H1 (cell line): ENCODE results near the gene DNAJC5G. TPM values are rescaled to one million over a fixed set of nuclear protein-coding genes. Genes with fewer than 3 reads are reported as not detected.
A peak's percentile ranks its signal among the peaks of the same experiment; 100 is the strongest.

Experiments used
- CTCF ChIA-PET: fragments of 300-600 bp; sonication (Branson Sonifier 250); formaldehyde crosslinking; loops from one replicate; lab custom pipeline; 2021; ENCODE audit not compliant: partially characterized antibody; lab: Charles Lee
- POLR2A ChIA-PET: fragments of 300-600 bp; sonication (Branson Sonifier 250); formaldehyde crosslinking; loops from one replicate; lab custom pipeline; 2021; ENCODE audit warnings: inconsistent platforms; ENCODE audit not compliant: partially characterized antibody; lab: Charles Lee
- DNase-seq, 2 experiments: peaks; one replicate each; pipeline versions ENCODE4 v3.0.0 to v3.0.0-alpha.2; 2010 to 2022; ENCODE audit warnings: low spot score in 2 of 2, low read depth in 1 of 2, mixed read lengths in 1 of 2
- FAIRE-seq: peaks from 2 replicates; lab custom pipeline; 2011; peaks lifted over from hg19 to GRCh38; lab: Jason Lieb, UNC
- H2AFZ ChIP-seq: 2 replicates; pipeline ENCODE4 v1.8.1; 2012; ENCODE audit warnings: low read length, inconsistent platforms
- H2AK5ac ChIP-seq: 2 replicates; pipeline ENCODE4 v1.6.1; 2013; ENCODE audit warnings: low read depth, low read length
- H2BK120ac ChIP-seq: replicated peaks from 2 replicates; pipeline ENCODE3; 2013; ENCODE audit warnings: low read depth, low read length, inconsistent platforms
- H2BK12ac ChIP-seq: 2 replicates; pipeline ENCODE4 v1.6.1; 2013; ENCODE audit warnings: low read depth, low read length
- H2BK15ac ChIP-seq: 2 replicates; pipeline ENCODE4 v1.6.1; 2013; ENCODE audit warnings: low read length
- H2BK20ac ChIP-seq: 2 replicates; pipeline ENCODE4 v1.6.1; 2013; ENCODE audit warnings: low read length
- H2BK5ac ChIP-seq: 2 replicates; pipeline ENCODE4 v1.6.1; 2013; ENCODE audit warnings: low read depth, low read length
- H3K14ac ChIP-seq: 2 replicates; pipeline ENCODE4 v1.6.1; 2013; ENCODE audit warnings: inconsistent platforms; ENCODE audit not compliant: insufficient read length
- H3K18ac ChIP-seq: 2 replicates; pipeline ENCODE4 v1.6.1; 2013; ENCODE audit warnings: low read length; ENCODE audit errors: extremely low read depth
- H3K23ac ChIP-seq: 2 replicates; pipeline ENCODE4 v1.6.1; 2013; ENCODE audit warnings: inconsistent platforms; ENCODE audit not compliant: insufficient read length
- H3K23me2 ChIP-seq: 2 replicates; pipeline ENCODE4 v1.6.1; 2013; ENCODE audit warnings: low read depth, low read length
- H3K27ac ChIP-seq: 2 replicates; pipeline ENCODE4 v1.6.1; 2011; ENCODE audit warnings: low read depth, low read length, inconsistent platforms
- H3K27me3 ChIP-seq, 4 experiments: replicated peaks in 1 of 4; 1 replicate in 1 of 4; 2 replicates in 3 of 4; pipeline versions ENCODE4 v1.6.1 to v1.8.1; 2011 to 2013; ENCODE audit warnings: low read length in 3 of 4, mild to moderate bottlenecking in 3 of 4, inconsistent platforms in 2 of 4, mixed read lengths in 2 of 4, moderate library complexity in 1 of 4; ENCODE audit not compliant: control insufficient read depth in 3 of 4, insufficient read depth in 3 of 4; ENCODE audit errors: extremely low read depth in 1 of 4
- H3K36me3 ChIP-seq, 4 experiments: 2 replicates each; pipeline versions ENCODE4 v1.6.1 to v1.8.1; 2011 to 2013; ENCODE audit warnings: mild to moderate bottlenecking in 4 of 4, low read length in 3 of 4, moderate library complexity in 2 of 4, control low read depth in 1 of 4, inconsistent platforms in 1 of 4; ENCODE audit not compliant: insufficient read depth in 4 of 4, control insufficient read depth in 2 of 4
- H3K4ac ChIP-seq: replicated peaks from 2 replicates; pipeline ENCODE3; 2013; ENCODE audit warnings: low read length, low read depth, mixed read lengths, inconsistent platforms; ENCODE audit not compliant: insufficient read length
- H3K4me1 ChIP-seq, 4 experiments: replicated peaks in 1 of 4; 1 replicate in 1 of 4; 2 replicates in 3 of 4; pipeline versions ENCODE4 v1.6.1 to v1.8.1; 2011 to 2013; ENCODE audit warnings: low read length in 3 of 4, inconsistent platforms in 2 of 4, mixed read lengths in 1 of 4; ENCODE audit not compliant: insufficient read depth in 4 of 4, control insufficient read depth in 3 of 4
- H3K4me2 ChIP-seq, 2 experiments: 2 replicates each; pipeline versions ENCODE4 v1.6.1 to v1.8.1; 2011 to 2013; ENCODE audit warnings: low read depth in 2 of 2, low read length in 2 of 2, control low read depth in 1 of 2, inconsistent platforms in 1 of 2, mild to moderate bottlenecking in 1 of 2; ENCODE audit not compliant: insufficient read depth in 1 of 2
- H3K4me3 ChIP-seq, 4 experiments: fragments of 200-600, 300-600 bp in 1 of 4; sonication (generic), shearing (Covaris generic), sonication (Bioruptor Twin) in 1 of 4; 2 replicates each; pipeline versions ENCODE4 v1.5.1 to v1.8.1; 2011 to 2016; ENCODE audit warnings: low read length in 4 of 4, low read depth in 3 of 4, control low read depth in 2 of 4, inconsistent platforms in 2 of 4, mild to moderate bottlenecking in 2 of 4, mixed read lengths in 1 of 4, moderate library complexity in 1 of 4; ENCODE audit not compliant: insufficient read depth in 2 of 4; ENCODE audit errors: extremely low read depth in 1 of 4
- H3K56ac ChIP-seq: replicated peaks from 2 replicates; pipeline ENCODE3; 2013; ENCODE audit warnings: low read depth, mild to moderate bottlenecking, mixed read lengths, low read length, inconsistent platforms; ENCODE audit not compliant: insufficient read length
- H3K79me1 ChIP-seq: 2 replicates; pipeline ENCODE4 v1.6.1; 2013; ENCODE audit warnings: low read depth, low read length, control low read depth
- H3K79me2 ChIP-seq, 2 experiments: 2 replicates each; pipeline versions ENCODE4 v1.6.1 to v1.8.1; 2012 to 2013; ENCODE audit warnings: low read length in 2 of 2, mild to moderate bottlenecking in 2 of 2, inconsistent platforms in 1 of 2; ENCODE audit not compliant: insufficient read depth in 2 of 2, control insufficient read depth in 1 of 2
- H3K9ac ChIP-seq, 4 experiments: replicated peaks in 1 of 4; 1 replicate in 1 of 4; 2 replicates in 3 of 4; pipeline versions ENCODE4 v1.6.1 to v1.8.1; 2011 to 2013; ENCODE audit warnings: low read depth in 3 of 4, low read length in 3 of 4, control low read depth in 2 of 4, mild to moderate bottlenecking in 2 of 4, moderate library complexity in 2 of 4, inconsistent platforms in 1 of 4; ENCODE audit errors: extremely low read depth in 1 of 4
- H3K9me3 ChIP-seq, 2 experiments: 2 replicates each; pipeline versions ENCODE4 v1.6.1 to v1.8.1; 2012 to 2013; ENCODE audit warnings: mild to moderate bottlenecking in 2 of 2, moderate library complexity in 2 of 2, control low read depth in 1 of 2, inconsistent platforms in 1 of 2, low read depth in 1 of 2, low read length in 1 of 2, mixed read lengths in 1 of 2; ENCODE audit not compliant: insufficient read depth in 2 of 2
- H4K20me1 ChIP-seq, 2 experiments: replicated peaks in 1 of 2; 2 replicates each; pipeline versions ENCODE3 to v1.8.1; 2011 to 2013; ENCODE audit warnings: inconsistent platforms in 2 of 2, low read length in 2 of 2, mild to moderate bottlenecking in 1 of 2; ENCODE audit not compliant: insufficient read depth in 2 of 2, control insufficient read depth in 1 of 2
- H4K5ac ChIP-seq: 2 replicates; pipeline ENCODE4 v1.6.1; 2013; ENCODE audit warnings: low read length, low read depth, mixed read lengths, inconsistent platforms; ENCODE audit not compliant: insufficient read length
- H4K8ac ChIP-seq: 2 replicates; pipeline ENCODE4 v1.8.0; 2013; ENCODE audit warnings: mild to moderate bottlenecking, moderate library complexity, low read length, inconsistent platforms; ENCODE audit not compliant: insufficient read depth; ENCODE audit errors: extremely low read depth
- H4K91ac ChIP-seq: replicated peaks from 2 replicates; pipeline ENCODE3; 2013; ENCODE audit warnings: low read length, mixed read lengths, inconsistent platforms; ENCODE audit not compliant: insufficient read length
- ASH2L ChIP-seq: fragments of 200-600, 300-600 bp; sonication (generic); IDR thresholded peaks from one replicate; pipeline ENCODE4 v1.7.1; 2017; ENCODE audit warnings: low read length
- CEBPB ChIP-seq: IDR thresholded peaks from 2 replicates; pipeline ENCODE4 v1.6.1; 2012; ENCODE audit warnings: low read depth, low read length
- CHD1 ChIP-seq: IDR thresholded peaks from 2 replicates; pipeline ENCODE4 v1.6.1; 2012; ENCODE audit warnings: low read depth, low read length, improper control_type of control experiment
- HDAC6 ChIP-seq: IDR thresholded peaks from one replicate; pipeline ENCODE4 v1.7.1; 2012; ENCODE audit warnings: low read depth, mild to moderate bottlenecking, inconsistent platforms, low read length, moderate library complexity
- NRF1 ChIP-seq: IDR thresholded peaks from 2 replicates; pipeline ENCODE4 v1.6.1; 2011; ENCODE audit warnings: mild to moderate bottlenecking, low read depth, low read length, improper control_type of control experiment
- RAD21 ChIP-seq, 2 experiments: IDR thresholded peaks in 1 of 2; conservative IDR thresholded peaks in 1 of 2; 2 replicates each; pipeline ENCODE4 v1.6.1; 2011; ENCODE audit warnings: low read depth in 2 of 2, low read length in 2 of 2, improper control_type of control experiment in 1 of 2, inconsistent platforms in 1 of 2, mild to moderate bottlenecking in 1 of 2, moderate library complexity in 1 of 2
- SP4 ChIP-seq: IDR thresholded peaks from 2 replicates; pipeline ENCODE4 v1.6.1; 2012; ENCODE audit warnings: low read length, inconsistent platforms
- TBP ChIP-seq: IDR thresholded peaks from 2 replicates; pipeline ENCODE4 v1.6.1; 2011; ENCODE audit warnings: low read depth, low read length, improper control_type of control experiment
- YY1 ChIP-seq: IDR thresholded peaks from 2 replicates; pipeline ENCODE4 v1.6.1; 2011; ENCODE audit warnings: low read depth, mild to moderate bottlenecking, low read length
- WGBS, 2 experiments: shearing (Covaris generic) in 1 of 2; methylation state at CpG; one replicate each; pipeline versions ENCODE4 v1.1.6 to v1.1.7; 2013 to 2015; ENCODE audit warnings: low lambda C conversion rate in 2 of 2, mixed read lengths in 2 of 2, inconsistent platforms in 1 of 2, low coverage in 1 of 2, missing lambda C conversion rate in 1 of 2; ENCODE audit not compliant: insufficient replicate concordance in 2 of 2, insufficient coverage in 1 of 2, insufficient read length in 1 of 2; ENCODE audit errors: extremely low coverage in 1 of 2, missing lambda C conversion rate in 1 of 2; 5-methylcytosine and 5-hydroxymethylcytosine counted together
- polyA plus RNA-seq, 7 experiments: library from polyadenylated mRNA; depleted of rRNA in 3 of 7; stranded (reverse) in 5 of 7; unstranded in 2 of 7; fragments of >200 nt in 5 of 7; fragments of 200-250 nt in 2 of 7; gene quantifications; 1 replicate in 5 of 7; 2 replicates in 1 of 7; 4 replicates in 1 of 7; pipeline versions ENCODE4 v1.2.1 to v1.2.3, GENCODE V29; 2011 to 2013; ENCODE audit warnings: missing spikeins in 2 of 7, mixed read lengths in 2 of 7
- total RNA-seq: library from RNA; stranded (reverse); fragmentation: NEBNext Ultra II Directional; extraction: Animal tissue kit (Norgen Biotek cat#: 25700); gene quantifications from 2 replicates; pipeline ENCODE4 v1.2.1, GENCODE V29; 2021

Gene DNAJC5G
- total and polyA plus RNA-seq, 2 of the 8 experiments (the other 6 are each of a cell fraction or from before 2014, with no cell fraction given): 0.83 to 1.4 TPM

DNA sequence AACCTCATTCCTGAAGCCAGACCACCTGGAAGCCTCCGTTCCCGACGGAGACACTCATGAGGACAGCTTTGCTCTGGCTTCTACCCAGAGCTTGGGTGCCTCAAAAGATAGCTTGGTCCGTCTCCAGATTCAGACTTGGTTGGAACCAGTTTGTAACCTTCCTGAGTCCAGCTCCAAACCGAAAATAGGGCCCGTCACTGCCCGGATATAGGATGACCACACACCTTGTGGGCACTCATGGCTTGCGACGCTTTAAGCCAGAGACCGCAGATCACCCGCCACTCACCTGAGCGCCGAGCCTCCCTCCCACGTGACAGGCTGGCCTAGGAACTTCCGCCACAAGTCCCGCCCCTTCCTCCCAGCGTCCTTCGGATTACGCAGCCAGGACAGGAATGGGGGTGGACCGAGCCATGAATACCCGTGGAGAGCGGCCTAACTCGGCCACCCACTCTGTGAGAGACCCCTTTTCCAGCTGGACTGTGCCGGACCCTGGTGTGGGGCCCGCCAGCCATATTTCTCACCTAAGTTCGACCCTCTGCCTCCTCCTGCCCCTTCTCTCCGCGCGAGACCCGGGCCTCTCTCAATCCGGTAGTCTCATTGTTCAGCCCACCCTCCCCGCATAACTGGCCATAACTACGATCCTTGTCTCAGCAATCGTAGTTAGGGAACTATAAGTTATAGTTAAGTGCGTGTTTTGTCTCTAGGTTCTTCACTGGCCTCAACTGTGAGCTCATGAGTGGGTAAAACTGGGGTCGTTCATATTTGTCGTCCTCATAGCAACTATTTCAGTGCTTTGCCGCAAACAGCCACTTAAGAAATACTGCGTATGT lies 47.7 kb downstream of the DNAJC5G start, which contains the start of gene MPV17:
Gene MPV17 (minus strand): TSS at position 332 of the 830 bp plus-strand sequence. CDS start 580 bp downstream, outside the sequence.
- H4K20me1 ChIP-seq: no peaks in the 10 kb centered on the region
- H4K91ac ChIP-seq: peak within 1 kb of the TSS; percentile 58
- peak within 1 kb of the TSS; percentile 30 for H3K4ac ChIP-seq
- no peaks in the 10 kb centered on the region for H3K27me3 ChIP-seq
- H2BK20ac ChIP-seq: no peak within 1 kb of the TSS
- peak within 1 kb of the TSS; percentile 72 for H4K5ac ChIP-seq
- H3K56ac ChIP-seq: peak within 1 kb of the TSS; percentile 74
- H3K79me1 ChIP-seq: no peaks in the 10 kb centered on the region
- peak within 1 kb of the TSS; percentile 96 to 97 for H3K4me2 ChIP-seq
- no peaks in the 10 kb centered on the region; a peak in 1 of 4 replicates for H3K79me2 ChIP-seq
- H2AFZ ChIP-seq: 0 out of 2 replicates have a peak within 1 kb of the TSS, but pooled peaks have one; percentile 54
- POLR2A ChIA-PET: interaction anchor here (0.5 to 9.4 kb wide), 31 partner anchors 8 to 360 kb away, joined by 3 to 105 read pairs (median 5); partner anchors contain the start of genes GTF3C2, TRIM54, UCN and ZNF513
- peak within 1 kb of the TSS; percentile 92 for H2BK5ac ChIP-seq
- H3K9ac ChIP-seq: peak within 1 kb of the TSS; percentile 80 to 97 (median 93)
- no peak within 1 kb of the TSS for H3K23ac ChIP-seq
- H3K9me3 ChIP-seq: no peaks in the 10 kb centered on the region
- peak within 1 kb of the TSS; percentile 85 to 99 (median 88) for H3K4me3 ChIP-seq
- no peak within 1 kb of the TSS for H2BK120ac ChIP-seq
- WGBS, 2 experiments: 2% methylated on average over 39 of the region's 39 CpGs; no CpG with 5 or more reads in 1 of the 2 experiments
- H3K4me1 ChIP-seq: peaks cover 0 to 10% (median 0%) of the 10 kb centered on the region in 4 experiments; a peak in 4 of 7 replicates
- peak within 1 kb of the TSS; percentile 79 for H3K18ac ChIP-seq
- no peak within 1 kb of the TSS for H2BK12ac ChIP-seq
- H2BK15ac ChIP-seq: no peak within 1 kb of the TSS
- DNase-seq: peak; percentile 80 to 88
- CTCF ChIA-PET: interaction anchor here (0.6 to 10.3 kb wide), 13 partner anchors 12 to 103 kb away, joined by 3 to 128 read pairs (median 3); partner anchors contain the start of genes EIF2B4, SNX17 and UCN
- H3K23me2 ChIP-seq: peaks cover 7% of the 10 kb centered on the region
- peaks cover 13 to 20% (median 17%) of the 10 kb centered on the region in 4 experiments for H3K36me3 ChIP-seq
- FAIRE-seq: no peak
- no peak within 1 kb of the TSS for H3K14ac ChIP-seq
- no peak within 1 kb of the TSS for H2AK5ac ChIP-seq
- H4K8ac ChIP-seq: peak within 1 kb of the TSS; percentile 95; the same call in 1 of the 2 replicates
- peak within 1 kb of the TSS; percentile 94 for H3K27ac ChIP-seq
- TF ChIP-seq ASH2L (peak; percentile 60), CHD1 (no peak; the same call in 1 of the 2 replicates), HDAC6 (no peak), SP4 (no peak; the same call in 1 of the 2 replicates), YY1 (peak; percentile 51; the same call in 1 of the 2 replicates), NRF1 (no peak), TBP (peak; percentile 78), RAD21 (IDR thresholded peaks at IDR 0.05 in 1 of 2, conservative IDR thresholded peaks at IDR 0.05 in 1 of 2; ENCODE audit: low read depth in 2 of 2, low read length in 2 of 2) (no peak), CEBPB (0 out of 2 replicates have a peak, but pooled peaks have one; percentile 25)
